ENCODE measurements around the gene SLCO2A1.
A peak's percentile ranks its signal among the peaks of the same experiment; 100 is the strongest.

SLCO2A1 gene

GRCh38 chr3:133910422-133910821 is 119.3 kb downstream of the SLCO2A1 start:
- 76% methylated on average over 2 of the region's 2 CpGs for WGBS
- Histone ChIP-seq H3K27ac (ENCODE audit: low read depth, low read length) (no peak overlapping the region), H3K36me3 (ENCODE audit: insufficient read depth, low read length) (no peaks in the 10 kb centered on the region), H3K9me3 (ENCODE audit: insufficient read depth, low read depth, low read length) (no peaks in the 10 kb centered on the region), H3K4me1 (ENCODE audit: insufficient read depth, low read length) (no peaks in the 10 kb centered on the region), H3K4me3 (ENCODE audit: low read length) (no peak overlapping the region), H3K9ac (ENCODE audit: low read depth, low read length) (no peak overlapping the region), H3K27me3 (ENCODE audit: insufficient read depth, low read length) (no peaks in the 10 kb centered on the region)

GRCh38 chr3:133905376-133905775 is 124.3 kb downstream of the SLCO2A1 start:
- WGBS = 86% methylated on average over 3 of the region's 3 CpGs
- Histone ChIP-seq H3K4me1 (ENCODE audit: insufficient read depth, low read length) (no peaks in the 10 kb centered on the region), H3K27me3 (ENCODE audit: insufficient read depth, low read length) (no peaks in the 10 kb centered on the region), H3K36me3 (ENCODE audit: insufficient read depth, low read length) (no peaks in the 10 kb centered on the region), H3K27ac (ENCODE audit: low read depth, low read length) (no peak overlapping the region), H3K4me3 (ENCODE audit: low read length) (no peak overlapping the region), H3K9ac (ENCODE audit: low read depth, low read length) (no peak overlapping the region), H3K9me3 (ENCODE audit: insufficient read depth, low read depth, low read length) (no peaks in the 10 kb centered on the region)

GRCh38 chr3:133901847-133902246 is 127.9 kb downstream of the SLCO2A1 start:
- H3K9me3 ChIP-seq (ENCODE audit: insufficient read depth, low read depth, low read length) = no peaks in the 10 kb centered on the region
- H3K27me3 ChIP-seq (ENCODE audit: insufficient read depth, low read length) = peaks cover 17% of the 10 kb centered on the region
- H3K4me1 ChIP-seq (ENCODE audit: insufficient read depth, low read length) = no peaks in the 10 kb centered on the region
- H3K4me3 ChIP-seq (ENCODE audit: low read length) = no peak overlapping the region
- no peaks in the 10 kb centered on the region for H3K36me3 ChIP-seq (ENCODE audit: insufficient read depth, low read length)
- 89% methylated on average over 5 of the region's 5 CpGs for WGBS
- H3K27ac ChIP-seq (ENCODE audit: low read depth, low read length) = no peak overlapping the region
- H3K9ac ChIP-seq (ENCODE audit: low read depth, low read length) = no peak overlapping the region

- Histone ChIP-seq H3K9ac (ENCODE audit: low read depth, low read length) (no peak overlapping the region), H3K36me3 (ENCODE audit: insufficient read depth, low read length) (no peaks in the 10 kb centered on the region), H3K9me3 (ENCODE audit: insufficient read depth, low read depth, low read length) (no peaks in the 10 kb centered on the region), H3K4me3 (ENCODE audit: low read length) (no peak overlapping the region), H3K27me3 (ENCODE audit: insufficient read depth, low read length) (peaks cover 25% of the 10 kb centered on the region), H3K27ac (ENCODE audit: low read depth, low read length) (no peak overlapping the region), H3K4me1 (ENCODE audit: insufficient read depth, low read length) (no peaks in the 10 kb centered on the region)
- WGBS = 70% methylated on average over 1 of the region's 1 CpG
These were observed 128.6 kb downstream of the SLCO2A1 start for GRCh38 chr3:133901083-133901482.

GRCh38 chr3:133899311-133899710 is 130.4 kb downstream of the SLCO2A1 start:
- H3K4me1 ChIP-seq (ENCODE audit: insufficient read depth, low read length) = no peaks in the 10 kb centered on the region
- no peak overlapping the region for H3K27ac ChIP-seq (ENCODE audit: low read depth, low read length)
- H3K27me3 ChIP-seq (ENCODE audit: insufficient read depth, low read length) = peaks cover 40% of the 10 kb centered on the region
- no peaks in the 10 kb centered on the region for H3K9me3 ChIP-seq (ENCODE audit: insufficient read depth, low read depth, low read length)
- no peak overlapping the region for H3K9ac ChIP-seq (ENCODE audit: low read depth, low read length)
- no peak overlapping the region for H3K4me3 ChIP-seq (ENCODE audit: low read length)
- no peaks in the 10 kb centered on the region for H3K36me3 ChIP-seq (ENCODE audit: insufficient read depth, low read length)

- no peak overlapping the region for H3K4me3 ChIP-seq (ENCODE audit: low read length)
- H3K36me3 ChIP-seq (ENCODE audit: insufficient read depth, low read length) = no peaks in the 10 kb centered on the region
- no peak overlapping the region for H3K9ac ChIP-seq (ENCODE audit: low read depth, low read length)
- H3K27me3 ChIP-seq (ENCODE audit: insufficient read depth, low read length) = peaks cover 58% of the 10 kb centered on the region
- 92% methylated on average over 7 of the region's 7 CpGs for WGBS
- 0 out of 2 replicates have a peak, but pooled peaks cover 7% of the 10 kb centered on the region for H3K4me1 ChIP-seq (ENCODE audit: insufficient read depth, low read length)
- no peaks in the 10 kb centered on the region for H3K9me3 ChIP-seq (ENCODE audit: insufficient read depth, low read depth, low read length)
- H3K27ac ChIP-seq (ENCODE audit: low read depth, low read length) = no peak overlapping the region
These were observed 132.2 kb downstream of the SLCO2A1 start for GRCh38 chr3:133897547-133897946.

- peaks cover 58% of the 10 kb centered on the region for H3K27me3 ChIP-seq (ENCODE audit: insufficient read depth, low read length)
- H3K27ac ChIP-seq (ENCODE audit: low read depth, low read length) = no peak overlapping the region
- H3K36me3 ChIP-seq (ENCODE audit: insufficient read depth, low read length) = no peaks in the 10 kb centered on the region
- H3K4me1 ChIP-seq (ENCODE audit: insufficient read depth, low read length) = 0 out of 2 replicates have a peak, but pooled peaks cover 7% of the 10 kb centered on the region
- H3K9ac ChIP-seq (ENCODE audit: low read depth, low read length) = no peak overlapping the region
- WGBS = 18% methylated on average over 37 of the region's 37 CpGs
- peak overlapping the region; percentile 66 for H3K4me3 ChIP-seq (ENCODE audit: low read length)
- no peaks in the 10 kb centered on the region for H3K9me3 ChIP-seq (ENCODE audit: insufficient read depth, low read depth, low read length)
These were observed 133.5 kb downstream of the SLCO2A1 start for GRCh38 chr3:133896002-133896761.

GRCh38 chr3:133895208-133896001 is 134.3 kb downstream of the SLCO2A1 start, which contains the start of gene RAB6B:
Gene RAB6B, minus strand, starts transcription at chr3:133895882. Its CDS starts 416 bp downstream, at chr3:133895466.
- Histone ChIP-seq H3K36me3 (ENCODE audit: insufficient read depth, low read length) (no peaks in the 10 kb centered on the region), H3K27ac (ENCODE audit: low read depth, low read length) (no peak within 1 kb of the TSS; the same call in 1 of the 2 replicates), H3K9me3 (ENCODE audit: insufficient read depth, low read depth, low read length) (no peaks in the 10 kb centered on the region), H3K4me1 (ENCODE audit: insufficient read depth, low read length) (0 out of 2 replicates have a peak, but pooled peaks cover 7% of the 10 kb centered on the region), H3K27me3 (ENCODE audit: insufficient read depth, low read length) (peaks cover 58% of the 10 kb centered on the region), H3K4me3 (ENCODE audit: low read length) (peak within 1 kb of the TSS; percentile 66), H3K9ac (ENCODE audit: low read depth, low read length) (peak within 1 kb of the TSS; percentile 13)
- WGBS = under 1% methylated on average over 80 of the region's 80 CpGs

GRCh38 chr3:133894353-133895207 is 135.1 kb downstream of the SLCO2A1 start:
- H3K36me3 ChIP-seq (ENCODE audit: insufficient read depth, low read length) = no peaks in the 10 kb centered on the region
- H3K27me3 ChIP-seq (ENCODE audit: insufficient read depth, low read length) = peaks cover 56% of the 10 kb centered on the region
- H3K9ac ChIP-seq (ENCODE audit: low read depth, low read length) = 0 out of 2 replicates have a peak overlapping the region, but pooled peaks have one; percentile 13
- no peaks in the 10 kb centered on the region for H3K9me3 ChIP-seq (ENCODE audit: insufficient read depth, low read depth, low read length)
- H3K27ac ChIP-seq (ENCODE audit: low read depth, low read length) = no peak overlapping the region; the same call in 1 of the 2 replicates
- peak overlapping the region; percentile 66 for H3K4me3 ChIP-seq (ENCODE audit: low read length)
- WGBS = 1% methylated on average over 45 of the region's 52 CpGs
- 0 out of 2 replicates have a peak, but pooled peaks cover 7% of the 10 kb centered on the region for H3K4me1 ChIP-seq (ENCODE audit: insufficient read depth, low read length)

GRCh38 chr3:133893683-133894352 is 135.9 kb downstream of the SLCO2A1 start:
- H3K36me3 ChIP-seq (ENCODE audit: insufficient read depth, low read length) = no peaks in the 10 kb centered on the region
- H3K9ac ChIP-seq (ENCODE audit: low read depth, low read length) = no peak overlapping the region
- peak overlapping the region; percentile 66 for H3K4me3 ChIP-seq (ENCODE audit: low read length)
- H3K27me3 ChIP-seq (ENCODE audit: insufficient read depth, low read length) = peaks cover 56% of the 10 kb centered on the region
- no peaks in the 10 kb centered on the region for H3K9me3 ChIP-seq (ENCODE audit: insufficient read depth, low read depth, low read length)
- no peak overlapping the region for H3K27ac ChIP-seq (ENCODE audit: low read depth, low read length)
- 0 out of 2 replicates have a peak, but pooled peaks cover 7% of the 10 kb centered on the region for H3K4me1 ChIP-seq (ENCODE audit: insufficient read depth, low read length)
- 73% methylated on average over 6 of the region's 6 CpGs for WGBS

All from HUES64 (cell line).